GM18519 (cell line): ENCODE measurements around the gene TRIM74.
"Not testable (repeated sequence)": the region's sequence is repeated elsewhere in the genome, so short reads cannot be mapped to it uniquely, and the experiment has no call there.

ENCODE experiments used
- ATAC-seq: cut with Tn5 transposase; IDR thresholded peaks from one replicate; pipeline ENCODE4 v1.9.1; 2021; ENCODE audit warnings: mild to moderate bottlenecking, moderate library complexity; ENCODE audit not compliant: unreplicated experiment, low FRiP score

Gene TRIM74

DNA sequence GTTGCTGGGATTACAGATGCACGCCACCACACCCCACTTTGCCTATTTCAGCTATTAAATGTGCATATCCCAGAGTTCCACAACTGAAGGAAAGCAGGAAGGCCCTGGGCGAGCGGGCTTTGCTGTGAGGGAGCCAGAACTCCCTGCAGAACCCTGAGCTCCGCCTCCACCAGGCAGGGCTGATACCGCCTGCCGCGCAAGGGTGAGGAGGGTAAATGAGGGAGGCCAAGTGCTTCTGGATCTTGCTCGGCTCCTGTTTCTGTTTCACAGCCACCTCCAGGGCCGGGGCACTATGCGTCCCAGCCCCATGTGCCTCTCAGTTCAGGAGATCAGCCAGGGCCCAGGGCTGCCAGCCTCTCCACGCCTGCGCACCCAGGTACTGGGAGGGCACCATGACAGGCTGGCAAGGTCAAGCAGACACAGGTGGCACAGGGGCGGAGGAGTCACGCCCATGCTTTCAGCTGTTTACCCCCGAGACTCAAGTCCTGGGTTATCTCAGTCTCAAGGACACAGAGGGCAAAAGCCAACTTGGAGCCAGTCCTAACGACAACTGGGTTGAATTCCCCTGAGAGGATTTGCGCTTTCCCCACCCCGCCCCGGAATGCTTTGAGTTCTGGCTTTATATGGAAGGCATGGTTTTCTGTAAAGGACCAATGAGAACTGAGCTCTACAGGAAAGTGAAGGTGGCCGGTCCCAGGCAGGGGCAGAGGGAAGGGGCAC lies 8.5 kb downstream of the TRIM74 start:
- not testable (repeated sequence) for ATAC-seq

DNA sequence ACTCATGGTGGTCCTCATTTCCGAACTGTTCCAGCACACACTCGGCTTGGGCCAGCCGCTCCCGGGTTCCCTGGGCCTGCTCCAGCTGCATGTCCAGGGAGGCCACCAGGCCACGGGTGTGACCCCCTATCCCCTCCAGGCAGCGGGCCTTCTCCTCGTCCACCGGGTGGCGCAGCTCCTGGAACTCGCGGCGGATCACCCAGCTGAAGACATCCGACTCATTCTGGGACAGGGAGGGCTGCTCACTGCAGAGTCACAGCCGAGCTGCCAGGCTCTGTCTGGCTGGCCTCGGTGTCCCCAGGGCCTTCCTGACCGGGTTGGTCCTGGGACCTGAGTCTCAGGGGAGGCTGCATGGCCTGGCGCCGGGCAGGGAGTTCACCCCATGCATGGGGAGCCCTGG lies 9.2 kb downstream of the TRIM74 start:
- ATAC-seq: not testable (repeated sequence)

DNA sequence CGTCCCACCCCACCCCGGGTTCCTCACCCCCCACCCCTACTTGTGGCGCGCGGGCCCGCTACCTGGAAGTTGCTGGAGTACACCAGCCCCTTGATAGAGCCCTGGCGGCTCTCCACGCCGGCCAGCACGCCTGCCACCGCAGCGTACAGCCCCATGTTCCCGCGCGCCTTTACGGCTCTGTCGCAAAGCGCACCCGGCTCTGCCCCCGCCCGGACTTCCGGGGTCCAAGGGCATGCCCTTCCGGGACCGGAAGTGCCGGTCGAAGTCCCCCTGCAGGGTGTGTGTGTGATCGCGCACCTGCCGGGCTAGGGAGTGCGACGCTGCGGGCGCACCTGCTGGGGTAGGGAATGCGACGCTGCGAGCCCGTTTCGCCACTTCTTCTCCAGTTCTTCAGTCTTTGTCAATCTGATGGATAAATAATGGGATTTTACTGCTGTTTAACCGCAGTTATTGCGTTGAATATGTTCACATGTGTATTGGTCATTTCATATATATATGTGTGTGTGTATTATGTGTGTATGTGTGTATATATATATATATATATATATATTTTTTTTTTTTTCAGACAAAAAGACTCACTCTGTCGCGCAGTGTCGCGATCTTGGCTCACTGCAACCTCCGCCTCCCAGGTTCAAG lies 14.6 kb downstream of the TRIM74 start:
- peak; percentile 83 for ATAC-seq

DNA sequence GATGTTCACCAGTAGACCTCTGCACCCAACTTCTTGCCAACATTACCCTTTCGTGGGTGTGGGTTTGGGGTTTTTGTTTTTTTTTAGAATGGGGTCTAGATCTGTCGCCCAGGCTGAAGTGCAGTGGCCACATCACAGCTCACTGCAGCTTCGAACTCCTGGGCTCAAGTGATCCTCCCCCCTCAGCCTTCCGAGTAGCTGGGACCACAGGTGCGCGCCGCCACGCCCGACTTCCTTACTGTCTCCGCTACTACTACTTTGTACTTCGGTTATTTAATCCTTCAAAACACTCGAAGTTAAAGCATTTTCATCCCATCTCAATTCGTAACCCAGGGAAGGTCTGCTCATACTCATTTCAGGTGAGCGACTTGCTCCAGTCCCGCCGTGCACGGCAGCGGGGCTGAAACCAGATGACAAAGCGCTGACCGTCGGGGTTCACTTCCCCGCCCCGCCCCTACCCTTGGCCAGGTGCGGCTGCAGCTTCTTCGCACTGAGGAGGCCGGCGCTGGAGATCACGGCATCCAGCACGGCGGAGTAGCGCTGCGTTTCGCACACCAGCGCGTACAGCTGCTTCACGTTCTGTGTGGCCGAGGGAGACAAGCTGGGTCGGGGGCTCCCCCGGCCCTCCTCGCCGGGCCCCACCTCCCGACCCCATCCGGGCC lies 15.2 kb downstream of the TRIM74 start:
- ATAC-seq: peak; percentile 23

DNA sequence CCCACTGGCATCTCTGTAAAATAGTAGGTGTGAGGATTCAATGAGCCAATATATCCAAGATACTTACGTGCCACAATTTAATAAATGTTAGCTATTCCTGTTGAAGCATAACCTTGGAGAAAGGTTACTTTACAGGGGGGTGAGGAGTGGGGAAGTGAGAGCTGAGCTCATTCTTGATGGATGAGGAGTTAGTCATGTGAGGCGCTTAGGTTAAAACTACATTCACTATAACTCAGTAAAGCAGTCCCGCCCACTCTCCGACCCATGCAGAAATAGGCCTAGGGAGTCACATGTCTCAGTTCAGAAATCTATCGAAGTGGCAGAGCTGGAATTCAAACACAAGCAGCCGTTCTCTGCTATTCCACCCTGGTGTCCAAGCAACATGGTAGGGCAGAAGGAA lies 18.8 kb downstream of the TRIM74 start:
- not testable (repeated sequence) for ATAC-seq

DNA sequence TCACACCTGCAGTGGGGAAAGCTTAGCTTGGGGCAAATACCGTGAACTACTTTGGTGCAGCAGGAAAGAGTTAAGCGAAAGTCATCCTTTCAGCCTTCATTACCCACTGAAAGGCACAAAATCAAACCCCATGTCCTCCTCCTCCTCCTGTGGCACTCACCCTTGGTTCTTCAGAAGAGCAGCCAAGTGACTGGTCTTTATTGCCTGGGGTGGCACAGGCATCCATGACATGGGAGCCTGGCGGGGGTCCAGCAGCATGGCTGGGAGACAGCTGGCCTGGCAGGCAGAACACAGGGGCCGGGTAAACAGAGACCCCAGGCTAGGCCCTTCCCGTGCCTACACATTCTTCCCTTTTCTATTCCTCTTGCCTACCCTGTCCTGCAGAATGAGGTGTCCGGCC lies 19.6 kb downstream of the TRIM74 start:
- ATAC-seq: not testable (repeated sequence)

DNA sequence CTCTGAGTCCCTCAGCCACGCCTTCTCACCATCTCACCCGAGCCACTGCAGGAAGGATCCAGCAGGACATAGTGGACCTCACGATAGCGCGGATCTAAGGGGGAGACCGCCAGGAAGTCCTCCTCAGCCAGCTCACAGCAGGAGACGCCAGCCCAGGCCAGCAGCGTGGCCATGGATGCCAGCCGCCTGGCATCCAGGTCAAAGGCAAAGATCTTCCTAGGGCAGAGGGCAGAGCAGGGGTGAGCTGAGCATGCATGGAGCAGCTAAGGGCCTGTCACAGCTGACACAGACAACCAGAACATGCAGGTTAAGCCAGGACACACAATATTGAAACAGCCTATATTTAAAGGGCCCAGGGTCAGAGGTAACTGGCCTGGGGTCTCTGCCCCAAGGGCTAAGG lies 20.0 kb downstream of the TRIM74 start:
- not testable (repeated sequence) for ATAC-seq

DNA sequence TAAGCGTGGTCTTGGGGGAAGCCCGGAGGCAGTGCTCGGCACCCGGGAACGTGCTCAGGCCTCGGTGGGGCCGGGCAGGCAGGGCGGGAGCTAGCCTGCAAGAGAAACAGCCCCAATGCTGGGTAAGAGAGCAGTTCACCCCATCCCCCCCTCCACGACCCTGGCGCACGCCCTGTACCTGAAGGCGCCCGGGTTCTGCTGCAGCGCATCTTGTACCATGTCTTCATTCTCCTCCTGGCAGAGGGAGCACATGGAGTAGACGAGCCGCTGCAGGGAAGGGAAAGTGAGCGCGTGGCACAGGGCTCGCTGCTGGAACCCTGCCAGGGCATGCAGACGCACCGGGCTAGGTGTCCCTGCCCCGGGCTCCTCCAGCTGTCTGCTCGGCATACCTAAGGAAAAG lies 20.6 kb downstream of the TRIM74 start:
- not testable (repeated sequence) for ATAC-seq

DNA sequence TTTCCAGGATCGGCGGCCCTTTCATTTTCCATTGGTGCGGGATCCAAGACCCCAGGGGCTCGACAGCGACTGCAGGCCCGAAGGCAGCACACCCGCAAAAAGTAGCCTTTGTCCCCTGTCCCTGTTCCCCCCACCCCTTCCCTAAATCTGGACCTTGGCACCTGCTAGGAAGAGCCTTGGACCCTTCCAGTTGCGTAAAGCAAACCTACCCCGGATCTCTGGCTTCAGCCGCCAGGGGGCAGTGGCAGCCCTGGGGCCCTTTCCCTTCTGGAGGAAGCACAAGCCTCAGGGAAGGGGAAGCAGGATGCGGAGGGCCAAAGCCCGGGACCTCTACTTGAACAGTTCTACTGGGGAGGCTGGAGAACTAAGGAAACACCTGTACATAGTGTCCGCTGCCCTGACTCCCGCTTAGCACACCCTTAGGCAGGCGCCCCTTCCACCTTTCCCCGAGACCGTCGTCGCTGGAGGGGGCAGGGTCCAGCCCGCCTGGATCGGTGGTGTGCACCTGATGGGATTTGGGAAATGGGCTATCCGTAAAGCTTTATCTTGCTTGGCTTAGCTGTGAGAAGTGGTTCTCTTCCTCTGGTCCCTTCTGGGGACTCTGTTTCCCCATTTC lies 23.0 kb downstream of the TRIM74 start:
- ATAC-seq: not testable (repeated sequence)

DNA sequence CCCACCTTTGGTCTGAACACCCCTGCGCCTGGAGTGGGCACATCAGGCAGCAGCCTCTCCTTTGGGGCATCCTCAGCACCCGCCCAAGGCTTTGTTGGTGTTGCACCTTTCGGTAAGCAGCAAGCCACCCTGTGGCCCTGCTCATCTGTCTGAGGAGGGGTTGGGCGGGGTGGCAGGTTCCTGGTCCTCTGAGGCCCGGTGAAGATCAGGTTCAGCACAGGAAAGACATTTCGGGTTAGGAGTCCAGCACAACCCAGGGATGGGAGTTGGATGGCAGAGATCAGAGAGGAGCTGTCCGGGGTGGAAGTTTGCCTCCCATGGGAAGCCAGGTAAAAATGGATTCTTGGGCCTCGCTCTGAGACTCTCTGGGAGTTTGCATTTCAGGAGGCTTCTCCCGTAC lies 23.7 kb downstream of the TRIM74 start:
- not testable (repeated sequence) for ATAC-seq

DNA sequence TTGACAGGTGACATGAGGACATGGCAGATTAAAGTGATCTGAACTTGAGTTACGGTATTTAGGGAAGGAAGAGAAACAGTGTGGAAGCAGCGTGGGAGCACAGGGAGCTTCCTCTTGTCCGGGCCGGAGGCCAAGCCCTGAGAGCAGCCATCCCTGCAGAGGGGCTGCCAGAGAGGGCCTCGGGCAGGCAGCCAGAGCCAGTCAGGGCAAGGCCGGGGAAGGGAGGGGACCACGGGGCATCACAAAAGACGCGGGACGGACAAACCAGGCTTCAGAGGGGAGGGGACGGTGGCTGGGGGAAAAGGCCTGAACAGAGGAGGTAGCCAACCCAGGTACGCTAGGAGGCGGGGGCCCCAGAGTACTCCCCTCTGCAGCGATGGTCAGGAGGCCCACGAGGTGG lies 24.3 kb downstream of the TRIM74 start:
- not testable (repeated sequence) for ATAC-seq

DNA sequence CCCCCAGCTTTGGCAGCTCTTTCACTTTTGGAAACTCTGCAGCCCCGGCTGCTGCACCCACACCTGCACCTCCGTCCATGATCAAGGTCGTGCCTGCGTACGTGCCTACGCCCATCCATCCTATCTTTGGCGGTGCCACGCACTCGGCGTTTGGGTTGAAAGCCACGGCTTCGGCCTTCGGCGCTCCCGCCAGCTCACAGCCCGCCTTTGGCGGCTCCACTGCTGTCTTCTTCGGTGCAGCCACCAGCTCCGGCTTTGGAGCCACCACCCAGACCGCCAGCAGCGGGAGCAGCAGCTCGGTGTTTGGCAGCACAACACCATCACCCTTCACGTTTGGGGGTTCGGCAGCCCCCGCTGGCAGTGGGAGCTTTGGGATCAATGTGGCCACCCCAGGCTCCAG lies 26.3 kb downstream of the TRIM74 start:
- ATAC-seq: not testable (repeated sequence)

DNA sequence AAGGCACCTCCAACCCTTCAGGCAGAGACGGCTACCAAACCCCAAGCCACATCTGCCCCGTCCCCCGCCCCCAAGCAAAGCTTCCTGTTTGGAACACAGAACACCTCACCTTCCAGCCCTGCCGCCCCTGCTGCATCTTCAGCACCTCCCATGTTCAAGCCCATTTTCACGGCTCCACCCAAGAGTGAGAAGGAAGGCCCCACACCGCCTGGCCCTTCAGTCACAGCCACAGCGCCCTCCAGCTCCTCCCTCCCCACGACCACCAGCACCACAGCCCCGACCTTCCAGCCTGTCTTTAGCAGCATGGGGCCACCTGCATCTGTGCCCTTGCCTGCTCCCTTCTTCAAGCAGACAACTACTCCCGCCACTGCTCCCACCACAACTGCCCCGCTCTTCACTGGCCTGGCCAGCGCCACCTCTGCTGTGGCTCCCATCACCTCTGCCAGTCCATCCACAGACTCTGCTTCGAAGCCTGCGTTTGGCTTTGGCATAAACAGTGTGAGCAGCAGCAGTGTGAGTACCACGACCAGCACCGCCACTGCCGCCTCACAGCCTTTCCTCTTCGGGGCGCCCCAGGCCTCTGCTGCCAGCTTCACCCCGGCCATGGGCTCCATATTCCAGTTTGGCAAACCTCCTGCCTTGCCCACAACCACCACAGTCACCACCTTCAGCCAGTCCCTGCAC lies 27.1 kb downstream of the TRIM74 start:
- not testable (repeated sequence) for ATAC-seq

DNA sequence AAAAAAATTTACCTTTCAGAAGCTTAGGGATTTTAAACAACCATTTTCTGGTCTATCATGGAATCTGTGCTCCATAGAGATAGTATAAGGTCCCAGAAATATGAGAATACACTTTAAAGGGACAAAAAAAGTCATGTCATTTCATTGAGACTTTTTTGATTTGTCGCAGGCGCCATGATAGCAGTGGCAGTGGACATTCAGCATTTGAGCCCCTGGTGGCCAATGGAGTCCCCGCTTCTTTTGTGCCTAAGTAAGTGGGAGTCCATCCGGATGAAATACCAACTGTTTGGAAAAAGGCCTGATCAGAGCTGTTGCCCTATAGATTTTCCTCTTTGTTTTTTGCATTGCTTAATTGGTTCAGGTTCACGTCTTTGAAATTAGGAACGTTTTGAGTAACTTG lies 41.0 kb downstream of the TRIM74 start:
- ATAC-seq: not testable (repeated sequence)

DNA sequence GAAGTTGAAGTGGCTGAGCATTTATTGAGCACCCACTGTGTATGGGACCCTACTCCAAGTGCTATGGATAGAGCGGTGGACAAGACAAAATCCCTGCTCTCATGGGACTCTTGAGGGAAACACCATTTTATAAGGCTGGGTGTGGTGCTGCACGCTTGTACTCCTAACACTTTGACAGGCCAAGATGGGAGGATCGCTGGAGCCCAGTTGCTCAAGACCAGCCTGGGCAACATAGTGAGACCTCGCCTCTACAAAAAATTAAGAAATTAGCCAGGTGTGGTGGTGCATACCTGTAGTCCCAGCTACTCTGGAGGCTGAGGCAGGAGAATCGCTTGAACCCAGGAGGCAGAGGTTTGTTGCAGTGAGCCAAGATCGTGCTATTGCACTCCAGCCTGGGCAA lies 41.5 kb downstream of the TRIM74 start:
- ATAC-seq: not testable (repeated sequence)

DNA sequence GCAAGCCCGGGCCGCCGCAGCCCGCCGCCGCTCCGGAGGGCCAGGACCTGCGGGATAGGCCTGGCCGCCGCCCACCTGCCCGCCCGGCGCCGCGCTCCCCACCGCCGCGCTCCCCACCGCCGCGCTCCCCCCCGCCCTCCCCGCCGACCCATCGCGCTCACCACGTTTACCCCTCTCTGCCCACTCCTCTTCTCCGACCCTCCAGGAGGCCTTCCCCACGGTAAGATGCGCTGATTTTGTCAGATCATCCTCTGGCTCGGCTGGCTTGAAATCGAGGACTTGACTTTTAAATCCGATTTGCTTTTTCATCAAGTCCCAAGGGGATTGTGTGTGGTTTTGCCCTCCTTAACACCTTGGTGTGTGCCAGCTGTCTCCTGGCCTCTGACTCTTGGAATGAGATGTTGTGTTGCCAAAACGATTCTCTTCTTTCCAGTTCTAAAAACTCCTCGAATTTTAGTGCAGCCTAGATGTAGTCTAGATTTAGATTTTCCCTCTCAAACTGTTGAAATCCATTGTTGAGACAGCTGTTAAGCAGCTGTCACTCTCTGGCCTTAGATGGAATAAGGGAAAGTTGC lies 43.6 kb downstream of the TRIM74 start:
- ATAC-seq: no peak

DNA sequence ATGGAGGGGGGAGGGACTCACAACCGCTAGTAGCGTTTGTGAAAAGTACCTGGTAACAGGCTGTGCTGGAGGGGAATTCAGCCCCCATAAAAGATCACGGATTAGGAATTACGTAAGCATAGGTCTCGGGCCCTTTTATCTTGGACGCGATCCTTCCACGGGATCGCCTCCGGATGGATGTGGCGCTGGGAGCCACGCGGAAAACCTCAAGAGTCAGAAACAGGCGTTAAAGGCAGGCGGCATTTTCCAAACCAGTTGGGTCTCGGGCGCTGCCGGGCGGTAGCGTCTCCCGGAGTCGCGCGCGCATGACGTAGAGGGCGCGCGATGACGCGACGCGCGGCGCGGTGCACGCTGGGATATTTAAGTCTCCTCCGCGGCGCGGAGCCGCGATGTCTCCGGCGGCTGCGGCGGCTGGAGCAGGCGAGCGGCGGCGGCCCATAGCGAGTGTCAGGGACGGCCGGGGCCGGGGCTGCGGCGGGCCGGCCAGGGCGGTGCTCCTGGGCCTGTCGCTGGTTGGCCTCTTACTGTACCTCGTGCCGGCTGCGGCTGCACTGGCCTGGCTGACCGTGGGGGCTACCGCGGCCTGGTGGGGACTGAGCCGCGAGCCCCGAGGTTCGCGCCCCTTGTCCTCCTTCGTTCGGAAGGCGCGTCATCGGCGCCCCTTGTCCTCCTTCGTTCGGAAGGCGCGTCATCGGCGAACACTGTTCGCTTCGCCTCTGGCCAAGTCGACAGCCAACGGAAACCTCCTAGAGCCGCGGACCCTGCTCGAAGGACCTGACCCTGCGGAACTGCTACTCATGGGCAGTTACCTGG lies 44.3 kb downstream of the TRIM74 start, which contains the start of gene POM121:
POM121 (plus strand) TSS at position 363 of the 813 bp plus-strand sequence; CDS start at position 390, 27 bp downstream.
- ATAC-seq: peak; percentile 67

DNA sequence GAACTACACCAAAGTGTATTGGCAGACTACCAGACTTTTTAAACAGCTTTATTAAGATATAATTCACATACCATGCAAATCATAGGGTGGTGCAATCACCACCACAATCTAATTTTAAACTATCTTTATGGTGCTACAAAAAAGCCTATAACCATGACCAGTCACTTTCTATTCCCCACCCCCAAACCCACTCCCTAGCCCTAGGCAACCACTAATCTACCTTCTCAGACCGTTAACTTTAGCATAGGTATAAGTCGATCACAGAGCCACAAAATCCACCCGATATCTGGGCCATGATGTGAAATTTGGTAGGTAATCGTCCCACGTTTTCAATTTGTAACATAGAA lies 44.9 kb downstream of the TRIM74 start:
- no peak for ATAC-seq

DNA sequence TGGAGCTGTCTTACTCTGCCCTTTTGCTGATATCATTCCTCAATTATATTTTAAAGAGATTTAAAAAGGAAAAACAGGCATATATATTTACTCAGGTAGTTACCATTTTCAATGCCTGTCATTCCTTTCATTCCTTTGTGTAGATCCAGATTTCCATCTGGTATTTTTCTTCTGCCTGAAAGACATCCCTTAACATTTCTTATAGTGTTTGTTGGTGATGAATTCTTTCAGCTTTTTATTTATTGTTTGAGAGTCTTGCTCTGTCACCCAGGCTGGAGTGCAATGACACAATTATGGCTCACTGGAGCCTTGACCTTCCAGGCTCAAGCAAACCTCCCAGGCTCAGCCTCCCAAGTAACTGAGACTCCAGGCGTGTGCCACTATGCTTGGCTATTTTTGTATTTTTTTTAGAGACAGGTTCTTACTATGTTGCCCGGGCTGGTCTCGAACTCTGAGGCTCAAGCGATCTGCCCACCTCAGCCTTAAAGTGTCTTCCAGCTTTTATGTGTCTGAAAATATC lies 50.0 kb downstream of the TRIM74 start:
- ATAC-seq: no peak
